Fibroblast of lung (primary cell): ENCODE results near the gene HMCN2.

Experiments used
- CTCF ChIP-seq, 2 donors: IDR thresholded peaks in 1 of 2; conservative IDR thresholded peaks in 1 of 2; 1 replicate in 1 of 2; 2 replicates in 1 of 2; pipeline ENCODE4 v1.5.1; 2011 to 2012; ENCODE audit warnings: low read length in 2 of 2, control low read depth in 1 of 2, inconsistent platforms in 1 of 2, low read depth in 1 of 2, mild to moderate bottlenecking in 1 of 2
- EZH2 ChIP-seq: IDR thresholded peaks from 2 replicates; pipeline ENCODE4 v1.5.1; 2012; ENCODE audit warnings: low read length, control low read depth, mild to moderate bottlenecking; ENCODE audit errors: missing control alignments

GRCh38 chr9:130306823-130307666 lies 41.5 kb downstream of the HMCN2 start:
- no peak for TF ChIP-seq CTCF (conservative IDR thresholded peaks at IDR 0.05 in 1 of 2, IDR thresholded peaks at IDR 0.05 in 1 of 2; ENCODE audit: low read depth in 1 of 2, low read length in 2 of 2)
- no peak for TF ChIP-seq EZH2
